Muscle of back (tissue), 11 donors: ENCODE data around the gene ATAD2B. TPM values are rescaled to one million over a fixed set of nuclear protein-coding genes. Genes with fewer than 3 reads are reported as not detected.

ENCODE experiments used
- DNase-seq, 3 donors: peaks; one replicate each; pipeline versions ENCODE4 v3.0.0 to v3.0.0-alpha.2; 2013
- polyA plus RNA-seq, 10 donors: library from polyadenylated mRNA; unstranded; fragments of 120-200 nt; gene quantifications; one replicate each; pipeline ENCODE4 v1.2.1, GENCODE V29; 2013; ENCODE audit not compliant: insufficient read length in 10 of 10

Gene ATAD2B
- polyA plus RNA-seq, 10 donors, result 10.2 to 15.5 (median 12.9) TPM

DNA sequence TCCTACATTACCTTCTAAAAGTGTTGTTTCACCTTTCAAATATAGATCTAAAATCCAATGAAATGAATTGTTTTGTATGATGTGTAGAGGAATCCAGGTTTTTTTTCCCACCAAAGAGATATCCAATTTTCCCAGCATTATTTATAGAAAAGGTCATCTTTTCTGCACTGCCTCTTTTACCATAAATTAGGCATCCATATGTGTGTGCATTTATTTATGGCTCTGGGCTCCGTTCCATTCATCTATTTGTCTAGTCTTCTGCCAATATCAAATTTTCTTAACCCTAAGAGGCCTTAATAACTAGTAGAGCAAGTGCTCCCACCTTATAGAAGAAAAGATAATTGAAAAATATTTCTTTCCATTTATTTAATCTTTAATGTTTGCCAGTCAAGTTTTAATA lies 88.3 kb downstream of the ATAD2B start:
- peak in 2 of 3 donors; percentile 5 to 12 for DNase-seq

DNA sequence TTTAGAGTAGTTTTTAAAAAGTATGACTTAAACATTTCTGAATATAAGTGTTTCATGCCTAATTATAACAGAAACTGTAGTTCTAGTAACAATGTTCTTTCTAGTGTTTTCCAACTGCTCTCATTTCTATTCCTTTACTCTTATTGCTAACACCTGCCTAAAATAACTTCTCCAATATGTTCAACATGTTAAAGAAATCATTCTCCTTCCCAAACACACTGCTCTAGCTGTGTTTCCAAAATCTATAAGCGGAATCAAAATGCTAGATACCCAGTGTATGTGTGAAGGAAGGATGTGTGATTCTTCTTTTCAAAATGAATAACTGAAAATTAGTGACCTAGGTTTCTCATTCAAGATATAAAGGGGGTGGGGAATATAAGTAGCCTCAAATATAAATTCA lies 89.1 kb downstream of the ATAD2B start:
- DNase-seq, result no peak

DNA sequence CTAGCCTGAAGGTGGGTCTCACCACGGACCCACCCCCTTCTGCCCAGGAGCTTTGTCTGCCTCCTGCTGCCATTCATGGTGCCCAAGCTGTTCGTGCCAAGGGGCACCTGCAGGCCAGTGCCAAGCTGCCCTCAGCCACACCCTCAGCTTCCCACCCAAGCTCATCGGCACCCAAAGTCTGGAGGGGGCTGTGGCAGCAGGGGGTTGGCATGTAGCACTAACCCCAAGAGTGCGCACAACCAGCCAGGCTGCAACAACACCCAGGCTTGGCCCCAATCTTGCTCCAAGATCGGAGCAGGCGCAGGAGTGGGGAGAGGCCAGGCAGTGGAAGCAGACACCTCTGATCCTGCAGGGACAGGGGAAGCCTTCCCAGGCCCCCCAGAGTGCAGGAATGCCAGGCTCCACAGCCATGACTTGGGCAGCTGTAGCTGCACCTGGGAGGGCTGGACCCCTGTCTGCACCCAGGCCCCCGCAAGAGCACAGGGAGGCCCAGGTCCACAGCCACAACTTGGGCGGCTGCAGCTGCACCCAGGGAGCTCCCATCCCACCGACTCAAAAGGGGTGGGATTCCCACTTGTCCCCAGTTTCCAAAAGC lies 89.9 kb downstream of the ATAD2B start:
- DNase-seq, result no peak

- DNase-seq, result no peak
These were observed 90.4 kb downstream of the ATAD2B start for GRCh38 chr2:23836505-23836904.

- DNase-seq, result no peak
These were observed 90.9 kb downstream of the ATAD2B start for GRCh38 chr2:23835988-23836387.

GRCh38 chr2:23835423-23835822 lies 91.5 kb downstream of the ATAD2B start:
- DNase-seq, result no peak

GRCh38 chr2:23828986-23829385 lies 97.9 kb downstream of the ATAD2B start:
- no peak for DNase-seq

GRCh38 chr2:23828256-23828980 lies 98.5 kb downstream of the ATAD2B start:
- no peak for DNase-seq

- no peak for DNase-seq
These were observed 99.6 kb downstream of the ATAD2B start for GRCh38 chr2:23827287-23827686.

DNA sequence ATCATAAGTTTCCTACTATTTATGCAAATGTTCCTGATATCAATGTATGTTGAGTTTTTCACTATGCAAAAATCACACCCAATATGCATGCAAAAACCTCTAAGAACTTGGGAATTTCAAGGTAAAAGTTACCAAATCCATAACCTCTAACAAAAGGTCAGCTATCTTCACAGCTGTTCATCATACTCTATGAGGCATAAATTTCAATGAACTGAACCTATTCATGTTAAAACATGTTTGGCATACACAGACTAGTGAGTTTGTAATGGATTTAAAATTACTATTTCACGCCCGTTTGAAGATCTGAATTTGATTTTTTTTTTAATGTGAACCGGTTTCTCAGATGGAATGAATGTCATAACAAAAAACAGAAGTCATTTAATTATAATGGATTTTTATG lies 100.2 kb downstream of the ATAD2B start:
- DNase-seq, result no peak

DNA sequence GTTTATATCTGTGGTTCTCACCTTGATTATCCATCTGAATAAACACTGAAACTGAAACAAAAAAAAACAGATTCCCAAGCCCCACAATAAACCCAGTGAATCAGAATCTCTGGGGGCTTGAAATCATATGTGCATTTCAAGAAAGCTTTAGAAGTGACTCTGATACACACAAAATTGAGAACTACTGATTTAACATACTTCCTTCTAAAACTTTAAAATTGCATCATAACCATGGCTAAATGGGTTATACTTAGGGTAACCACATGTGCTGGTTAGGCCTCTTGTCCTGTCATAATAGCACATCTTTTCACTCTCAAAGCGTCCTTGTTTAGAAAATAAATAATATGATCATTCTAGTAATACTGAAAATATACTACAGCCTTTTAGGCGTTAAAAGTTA lies 100.9 kb downstream of the ATAD2B start:
- no peak for DNase-seq

GRCh38 chr2:23824777-23825212 lies 102.1 kb downstream of the ATAD2B start:
- peak; percentile 39 to 75 (median 56) for DNase-seq

DNA sequence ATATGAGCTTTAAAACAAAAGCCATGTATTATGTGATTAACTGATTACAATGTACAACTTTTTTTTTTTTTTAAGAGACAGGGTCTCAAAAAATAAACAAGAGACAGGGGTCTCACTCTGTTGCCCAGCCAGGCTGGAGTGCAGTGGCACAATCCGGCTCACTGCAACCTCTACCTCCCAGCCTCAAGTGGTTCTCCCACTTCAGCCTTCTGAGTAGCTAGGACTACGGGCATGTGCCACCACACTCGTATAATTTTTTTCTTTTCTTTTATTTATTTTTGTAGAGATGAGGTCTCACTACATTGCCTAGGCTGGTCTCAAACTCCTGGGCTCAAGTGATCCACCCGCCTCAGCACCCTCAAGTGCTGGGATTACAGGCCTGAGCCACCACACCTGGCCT lies 103.1 kb downstream of the ATAD2B start:
- DNase-seq, result no peak

- no peak for DNase-seq
These were observed 112.0 kb downstream of the ATAD2B start for GRCh38 chr2:23814963-23815362.

DNA sequence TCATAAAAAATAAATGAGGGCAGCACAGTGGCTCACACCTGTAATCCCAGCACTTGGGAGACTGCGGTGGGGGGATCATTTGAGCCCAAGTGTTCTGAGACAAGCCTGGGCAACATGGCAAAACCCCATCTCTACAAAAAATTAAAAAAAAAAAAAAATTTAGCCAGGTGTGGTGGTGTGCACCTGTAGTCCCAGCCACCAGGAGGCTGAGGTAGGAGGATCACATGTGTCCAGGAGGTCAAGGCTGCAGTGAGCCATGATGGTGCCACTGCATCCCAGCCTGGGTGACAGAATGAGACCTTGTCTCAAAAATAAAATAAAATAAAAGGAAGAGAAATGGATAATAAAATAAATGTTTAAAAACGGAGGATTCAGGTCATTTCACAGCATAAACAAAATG lies 113.5 kb downstream of the ATAD2B start:
- no peak for DNase-seq

- DNase-seq, result no peak
These were observed 117.8 kb downstream of the ATAD2B start for GRCh38 chr2:23809150-23809549.

DNA sequence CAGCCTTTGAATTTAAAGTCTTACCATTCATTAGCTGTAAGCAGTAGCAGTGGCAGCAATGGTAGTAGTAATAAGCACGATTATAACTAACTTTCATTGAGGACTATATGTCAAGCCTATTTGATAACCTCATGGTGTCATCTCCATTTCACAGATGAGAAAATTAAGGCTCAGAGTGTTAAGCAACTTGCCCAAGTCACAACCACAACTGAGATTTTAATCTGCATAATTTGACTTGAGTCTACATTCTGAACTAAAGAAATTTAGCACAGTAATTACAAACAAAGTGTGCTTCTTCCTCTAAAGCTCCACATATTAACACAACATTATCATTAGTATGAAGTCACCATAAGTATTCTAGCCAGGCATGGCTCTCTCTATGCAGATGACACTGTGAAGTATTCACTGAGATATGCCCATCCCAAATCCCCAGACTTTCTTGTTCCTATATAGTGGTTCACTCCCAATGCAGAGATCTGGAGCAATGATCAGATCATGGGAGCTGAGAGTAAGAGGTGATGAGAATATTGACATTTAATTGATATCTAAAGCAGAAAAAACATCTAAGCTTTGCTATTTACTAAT lies 120.2 kb downstream of the ATAD2B start:
- no peak for DNase-seq

- no peak for DNase-seq
These were observed 120.7 kb downstream of the ATAD2B start for GRCh38 chr2:23806201-23806600.

DNA sequence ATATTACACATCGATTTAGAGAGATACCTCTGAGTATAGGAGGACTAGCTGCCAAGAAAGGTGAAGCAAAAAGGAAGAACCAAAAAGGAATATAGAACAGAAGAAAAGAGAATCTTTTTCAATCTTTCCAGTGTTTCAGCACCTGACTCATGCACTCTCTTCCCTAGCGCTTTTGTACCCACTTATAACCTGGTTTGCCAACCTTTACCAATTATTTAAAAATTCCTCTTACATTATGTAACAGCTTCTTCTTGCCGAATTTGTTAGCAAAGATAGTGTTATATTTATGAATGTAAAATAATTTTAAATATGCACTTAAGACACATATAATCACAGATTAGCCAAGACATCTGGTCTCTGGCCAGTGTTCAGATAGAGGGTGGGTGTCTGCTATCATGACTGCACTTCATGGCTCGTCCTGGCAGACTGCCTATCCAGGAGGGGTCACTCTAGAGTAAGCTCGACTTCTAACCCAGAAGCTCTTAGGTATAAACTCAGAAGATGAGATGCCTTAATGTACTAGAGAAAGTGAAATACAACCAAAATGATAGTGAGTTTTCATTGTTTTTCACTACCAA lies 122.9 kb downstream of the ATAD2B start:
- peak; percentile 19 to 48 (median 24) for DNase-seq

GRCh38 chr2:23803264-23803964 lies 123.5 kb downstream of the ATAD2B start:
- peak; percentile 15 to 33 (median 17) for DNase-seq

- DNase-seq, result no peak
These were observed 125.5 kb downstream of the ATAD2B start for GRCh38 chr2:23801396-23801795.

- no peak for DNase-seq
These were observed 132.7 kb downstream of the ATAD2B start for GRCh38 chr2:23794234-23794633.
